ENCODE measurements around the gene SHC1.

SHC1 gene

DNA sequence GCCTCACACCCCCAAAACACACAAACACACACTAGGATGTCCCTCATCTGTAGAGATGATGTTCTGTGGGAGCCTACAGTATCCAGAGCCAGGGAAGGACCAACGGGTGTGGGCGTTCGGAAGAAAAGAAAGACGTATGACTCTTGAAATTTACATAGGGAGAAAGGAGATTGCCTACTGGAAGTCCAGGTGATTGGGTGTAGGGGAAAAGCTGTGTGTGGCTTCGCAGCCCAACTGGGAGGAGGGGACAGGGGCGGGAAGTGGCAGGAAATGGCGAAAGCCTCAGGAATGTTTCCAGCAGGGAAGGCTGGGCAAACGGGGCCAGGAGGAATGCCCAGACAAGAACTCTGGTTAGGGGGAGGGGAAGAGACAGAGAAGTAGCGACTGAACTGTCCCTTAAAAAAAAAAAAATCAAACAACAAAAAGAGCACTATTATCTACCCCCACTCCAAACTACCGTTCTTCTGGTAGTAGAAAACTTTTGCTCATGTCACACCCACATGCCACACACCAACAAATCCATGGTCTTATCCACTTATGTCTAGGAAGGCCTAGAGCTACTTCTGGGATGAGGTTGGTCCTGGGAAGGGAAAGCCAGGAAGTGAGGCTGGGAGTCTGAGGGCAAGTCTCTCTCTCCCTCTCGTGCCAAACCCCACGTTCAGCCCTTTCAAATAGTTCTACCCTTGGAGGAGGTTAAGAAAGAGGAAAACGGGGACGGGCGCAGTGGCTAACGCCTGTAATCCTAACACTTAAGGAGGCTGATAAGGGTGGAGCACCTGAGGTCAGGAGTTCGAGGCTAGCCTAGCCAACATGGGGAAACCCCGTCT lies 2.2 kb upstream of the SHC1 start:
- DNase-seq, result no peak

DNA sequence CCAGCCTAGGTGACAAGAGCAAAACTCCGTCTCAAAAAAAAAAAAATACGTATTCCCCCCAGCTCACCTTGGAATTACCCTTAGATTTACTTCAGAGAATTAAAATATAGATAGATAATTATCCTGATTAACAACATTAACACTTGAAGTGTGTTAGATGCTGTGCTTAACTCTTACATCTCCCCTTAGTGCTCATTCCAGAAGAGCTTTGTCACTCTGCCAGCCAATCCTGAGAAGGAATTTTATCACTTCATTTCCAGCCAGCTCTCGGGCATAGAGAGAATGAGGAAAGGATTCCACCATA lies 1.6 kb upstream of the SHC1 start:
- DNase-seq, result no peak

DNA sequence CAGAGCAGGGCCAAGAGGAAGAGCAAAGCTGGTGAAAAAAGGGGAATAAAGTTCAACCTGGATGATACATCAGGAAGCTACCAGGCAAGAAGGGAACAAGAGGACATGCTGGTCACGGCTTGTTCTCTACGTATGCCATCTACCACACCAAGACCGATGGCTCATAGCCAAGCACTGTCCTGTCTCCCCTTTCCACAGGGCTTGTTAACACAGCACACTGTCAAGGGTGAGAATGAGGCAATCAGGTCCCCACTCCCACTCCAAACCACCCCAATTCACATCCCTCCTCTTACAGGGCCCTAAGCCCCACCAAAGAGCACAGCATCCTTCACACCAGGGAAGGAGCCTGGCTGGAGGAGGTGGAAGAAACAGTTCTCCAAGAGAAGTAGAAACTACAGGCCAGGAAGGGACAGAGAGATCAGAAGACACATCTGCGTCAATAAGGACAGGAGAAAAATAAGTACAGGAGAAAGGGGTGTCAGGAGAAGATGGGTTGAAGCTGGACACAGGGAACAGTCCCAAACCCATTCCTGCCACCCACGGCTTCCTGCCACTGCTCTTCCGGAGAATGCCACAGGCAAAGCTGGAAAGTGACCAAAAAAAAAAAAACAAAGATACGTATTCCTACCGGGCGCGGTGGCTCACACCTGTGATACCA lies 923 bp upstream of the SHC1 start:
- no peak for DNase-seq

DNA sequence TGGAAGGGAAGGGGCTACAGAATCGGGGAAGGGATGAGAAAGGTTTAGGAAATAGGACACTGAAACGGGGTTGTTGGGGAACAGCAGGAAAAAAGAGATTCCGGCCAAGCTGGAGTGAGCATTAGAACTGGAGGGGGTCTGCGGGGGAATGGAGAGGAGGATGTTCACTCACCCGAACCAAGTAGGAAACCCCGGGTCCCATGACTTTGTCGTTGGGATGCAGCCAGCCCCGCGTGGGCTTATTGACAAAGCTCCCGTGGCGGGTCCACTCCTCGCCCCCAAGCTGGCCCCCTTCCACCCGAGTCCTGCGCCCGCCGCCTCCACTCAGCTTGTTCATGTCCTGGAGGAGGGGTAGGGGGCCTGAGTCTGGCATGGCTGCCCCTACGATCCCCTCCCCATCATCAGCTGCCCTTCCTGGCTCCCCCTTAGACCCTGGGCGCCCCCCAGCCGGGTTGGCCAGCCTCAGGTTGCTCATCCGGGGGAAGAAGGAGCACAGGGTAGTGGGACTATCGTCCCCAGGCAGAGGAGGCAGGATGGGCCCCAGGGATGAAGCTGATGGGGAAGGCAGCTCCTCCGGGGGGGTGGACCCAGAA lies 591 bp downstream of the SHC1 start:
- DNase-seq, result no peak

DNA sequence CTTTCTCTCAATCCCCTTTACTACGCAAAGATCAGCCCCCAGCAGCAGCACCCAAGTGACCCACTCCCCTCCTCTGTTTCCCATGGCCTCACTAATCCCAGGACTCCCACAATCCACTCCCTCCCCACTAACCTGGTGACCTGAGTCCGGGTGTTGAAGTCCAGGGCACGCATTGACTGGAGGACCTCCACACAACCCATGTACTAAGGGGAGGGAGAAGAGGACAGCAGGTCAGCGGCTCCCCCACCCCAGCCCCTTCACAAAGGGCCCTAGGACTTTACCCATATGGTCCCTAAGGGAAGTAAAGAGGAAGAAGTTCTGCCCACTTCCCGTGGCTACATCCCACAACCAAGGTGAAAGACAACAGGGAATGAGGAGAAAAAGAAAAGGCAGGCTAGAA lies 1.3 kb downstream of the SHC1 start:
- no peak for DNase-seq

DNA sequence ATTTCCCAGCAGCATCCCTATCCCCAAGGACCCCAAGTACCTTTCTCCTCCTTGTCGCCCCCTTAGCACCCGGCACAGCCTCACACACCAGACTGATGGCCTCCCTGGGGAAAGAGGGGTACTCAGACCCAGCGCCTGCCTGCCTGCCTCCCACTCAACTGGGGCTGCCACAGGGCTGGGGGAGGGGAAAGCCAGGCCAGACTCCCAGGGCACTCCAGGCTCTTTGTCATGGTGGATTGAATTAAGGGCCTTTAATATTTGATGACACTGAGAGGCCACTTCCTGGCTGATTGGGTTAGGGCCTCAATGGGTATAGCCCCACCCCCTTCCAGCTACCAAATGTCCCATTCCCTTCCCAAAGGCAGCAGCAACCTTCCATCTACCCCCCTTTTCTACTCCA lies 1.8 kb downstream of the SHC1 start:
- DNase-seq, result no peak

DNA sequence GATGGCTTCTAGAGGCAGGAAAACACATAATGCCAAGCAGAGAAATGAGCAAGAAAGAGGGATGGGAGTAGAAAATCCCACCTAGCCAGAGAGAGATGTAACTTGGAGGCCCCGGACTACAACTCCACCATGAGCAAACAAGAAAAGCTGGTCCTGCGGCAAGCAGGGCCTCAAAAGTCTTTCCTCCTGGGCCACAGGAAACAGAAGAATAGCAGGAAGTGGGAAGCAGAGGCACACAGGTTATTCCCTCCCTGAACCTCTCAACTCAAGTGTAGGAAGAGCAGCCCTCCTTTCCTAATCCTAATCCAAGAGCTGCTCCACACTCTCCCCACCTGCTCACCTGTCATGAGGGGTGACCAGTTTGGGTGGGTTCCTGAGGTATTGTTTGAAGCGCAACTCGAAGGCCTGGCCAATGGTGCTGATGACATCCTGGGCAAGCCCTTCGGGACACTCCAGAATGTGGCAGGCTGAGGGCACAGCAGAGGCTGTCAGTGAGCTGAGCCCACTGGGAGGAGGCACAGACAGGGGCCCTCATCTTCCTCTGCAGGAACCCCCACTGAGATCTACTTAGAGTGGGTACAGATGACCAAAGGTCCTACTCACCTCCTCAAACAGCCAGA lies 3.1 kb downstream of the SHC1 start:
- DNase-seq, result no peak

DNA sequence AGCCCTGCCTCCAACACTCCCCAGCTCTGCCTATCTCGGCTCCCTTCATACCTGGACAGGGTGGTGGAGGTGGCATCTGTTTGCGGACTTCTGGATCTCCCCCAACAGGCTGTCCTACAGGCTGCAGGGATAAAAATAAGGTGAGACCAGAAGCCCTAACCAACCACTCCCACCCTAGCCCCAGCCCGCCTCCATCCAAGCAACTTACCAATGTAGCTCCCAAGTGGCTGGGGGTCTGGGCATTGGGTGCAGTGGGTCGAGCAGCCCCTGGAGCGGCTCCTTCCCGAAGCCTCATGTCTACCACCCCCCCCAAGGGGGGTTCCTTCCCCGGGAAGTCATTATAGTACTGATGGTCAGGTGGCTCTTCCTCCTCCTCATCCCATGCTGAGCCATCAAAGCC lies 4.4 kb downstream of the SHC1 start:
- DNase-seq, result no peak

DNA sequence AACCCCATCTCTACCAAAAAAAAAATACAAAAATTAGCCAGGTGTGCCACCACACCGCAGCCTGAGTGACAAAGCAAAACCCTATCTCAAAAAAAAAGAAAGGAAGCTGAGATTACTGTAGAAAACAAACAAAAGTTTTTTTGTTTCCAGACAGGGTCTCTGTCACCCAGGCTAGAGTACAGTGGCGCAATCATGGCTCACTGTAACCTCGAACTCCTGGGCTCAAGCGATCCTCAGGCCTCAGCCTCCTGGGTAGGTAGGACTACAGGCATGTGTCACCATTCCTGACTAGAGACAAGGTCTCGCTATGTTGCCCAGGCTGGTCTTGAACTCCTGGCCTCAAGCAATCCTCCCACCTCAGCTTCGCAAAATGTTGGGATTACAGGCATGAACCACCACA lies 6.2 kb downstream of the SHC1 start:
- DNase-seq, result no peak

DNA sequence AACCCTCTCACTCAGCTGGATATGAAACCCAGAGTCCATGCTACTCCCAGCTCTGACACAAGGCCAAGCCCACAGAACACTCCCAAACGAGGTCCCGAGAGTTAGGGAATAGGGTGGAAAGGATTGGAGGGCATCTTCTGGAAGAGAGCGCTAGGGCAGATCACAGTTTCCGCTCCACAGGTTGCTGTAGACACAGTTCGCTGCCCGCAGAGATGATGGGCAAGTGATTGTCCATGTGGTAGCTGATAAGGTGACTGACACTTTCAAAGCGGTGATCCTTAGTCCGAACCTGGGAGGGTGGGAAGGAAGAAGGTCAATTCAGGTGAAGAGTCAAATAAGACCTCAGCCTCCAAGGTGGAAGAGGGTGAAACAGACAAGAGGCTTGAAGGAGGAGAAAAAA lies 6.9 kb downstream of the SHC1 start:
- DNase-seq, result no peak

DNA sequence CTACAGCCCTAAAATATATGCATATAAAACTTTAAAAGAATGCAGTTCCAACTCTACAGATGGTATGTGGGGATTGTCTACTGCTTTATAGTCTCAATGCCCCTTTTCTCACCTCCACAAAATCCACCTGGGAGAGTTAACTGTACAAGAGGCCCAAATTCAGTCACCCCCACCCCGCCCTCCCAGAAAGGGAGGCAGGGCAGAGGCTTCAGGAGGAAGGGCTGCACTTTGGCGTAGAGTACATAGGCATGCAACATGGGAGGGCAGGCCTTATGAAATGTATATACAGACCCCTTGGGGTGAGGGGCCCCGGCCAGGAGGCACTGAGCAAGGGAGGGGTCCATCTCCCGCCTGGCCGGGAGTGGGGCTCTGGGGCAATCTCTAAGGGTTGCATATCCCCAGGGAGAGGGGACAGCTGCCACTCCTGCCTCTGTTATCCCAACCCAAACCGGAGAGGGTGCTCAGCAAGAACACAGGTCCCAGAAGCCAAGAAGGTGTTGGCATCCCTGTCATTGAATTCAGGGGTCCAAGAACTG lies 7.7 kb downstream of the SHC1 start:
- no peak for DNase-seq

DNA sequence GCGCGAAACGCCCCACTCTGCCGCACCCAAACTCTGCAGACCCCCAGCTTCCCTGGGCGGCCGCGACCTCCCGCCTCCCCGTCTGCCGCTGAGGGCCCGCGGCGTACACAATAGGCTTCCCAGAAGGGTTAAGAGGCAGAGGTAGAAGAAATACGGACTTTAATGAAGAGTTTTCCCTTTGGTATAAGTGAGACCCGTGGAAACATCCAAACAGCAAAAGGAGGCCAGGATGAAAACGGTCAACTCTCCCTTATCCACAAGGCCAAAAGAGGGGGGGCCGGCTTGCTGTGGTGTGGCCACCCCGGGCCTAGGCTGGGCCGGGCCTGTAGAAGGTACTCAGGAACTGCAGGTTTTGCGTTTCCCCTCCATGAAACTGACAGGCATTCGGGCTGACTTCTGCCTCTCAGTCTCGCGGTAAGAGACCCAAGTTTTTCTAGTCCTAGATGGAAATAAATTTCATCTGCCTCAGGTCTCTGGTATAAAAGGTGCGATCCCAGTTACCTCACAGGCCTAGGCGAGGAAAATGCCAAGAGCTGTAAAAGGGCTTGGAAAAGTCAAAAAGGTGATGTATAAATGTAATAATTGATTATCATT lies 8.3 kb downstream of the SHC1 start:
- no peak for DNase-seq

DNA sequence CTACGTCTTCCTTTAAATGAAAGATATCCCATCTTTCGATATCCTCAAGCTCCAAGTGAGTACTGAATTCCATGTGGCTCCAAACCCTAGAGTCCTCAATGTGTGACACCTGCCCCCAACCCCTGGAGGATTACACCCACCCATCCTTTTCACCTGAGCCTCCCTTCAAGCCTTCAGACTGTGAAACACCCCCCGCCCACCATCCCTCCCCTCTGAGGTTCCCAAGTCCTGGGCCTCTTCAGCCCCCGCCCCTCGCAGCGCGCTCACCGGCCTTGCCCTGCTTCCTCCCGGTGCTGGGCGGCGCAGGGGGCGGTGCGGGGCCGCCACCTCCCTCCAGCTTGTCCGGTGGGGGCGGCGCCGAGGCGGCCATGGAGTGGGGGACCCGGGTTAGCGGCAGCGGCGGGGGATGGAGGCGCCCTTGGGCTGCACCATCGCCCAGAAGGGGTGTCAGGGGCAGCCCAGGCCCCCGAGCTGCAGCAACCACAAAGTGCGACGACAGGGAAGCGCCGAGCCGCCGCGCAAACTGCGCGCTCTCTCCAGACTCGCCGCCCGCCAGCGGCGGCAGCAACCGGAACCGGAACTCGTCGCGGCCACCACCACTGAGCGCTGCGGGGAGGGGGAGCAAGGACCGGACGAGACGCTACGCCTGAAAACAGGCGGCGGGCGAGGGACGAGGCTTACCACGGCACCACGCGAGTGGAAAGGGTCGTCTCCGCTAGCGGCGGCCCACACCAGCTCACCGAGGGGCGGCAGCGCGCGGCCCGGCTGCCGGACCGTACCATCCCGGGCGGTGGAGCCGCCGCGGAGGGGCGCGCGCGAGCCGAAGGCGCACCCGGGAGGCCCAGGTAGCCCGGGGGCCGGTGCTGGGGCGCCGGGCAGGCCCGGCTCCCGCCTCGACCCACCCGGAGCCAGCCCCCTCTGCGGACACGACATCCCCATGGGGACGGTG lies 9.1 kb downstream of the SHC1 start, which contains the start of gene PYGO2:
Gene PYGO2, minus strand, starts transcription at position 576 of the 949 bp plus-strand sequence. Its CDS starts 206 bp downstream, at position 370.
- DNase-seq, result peak; percentile 69

DNA sequence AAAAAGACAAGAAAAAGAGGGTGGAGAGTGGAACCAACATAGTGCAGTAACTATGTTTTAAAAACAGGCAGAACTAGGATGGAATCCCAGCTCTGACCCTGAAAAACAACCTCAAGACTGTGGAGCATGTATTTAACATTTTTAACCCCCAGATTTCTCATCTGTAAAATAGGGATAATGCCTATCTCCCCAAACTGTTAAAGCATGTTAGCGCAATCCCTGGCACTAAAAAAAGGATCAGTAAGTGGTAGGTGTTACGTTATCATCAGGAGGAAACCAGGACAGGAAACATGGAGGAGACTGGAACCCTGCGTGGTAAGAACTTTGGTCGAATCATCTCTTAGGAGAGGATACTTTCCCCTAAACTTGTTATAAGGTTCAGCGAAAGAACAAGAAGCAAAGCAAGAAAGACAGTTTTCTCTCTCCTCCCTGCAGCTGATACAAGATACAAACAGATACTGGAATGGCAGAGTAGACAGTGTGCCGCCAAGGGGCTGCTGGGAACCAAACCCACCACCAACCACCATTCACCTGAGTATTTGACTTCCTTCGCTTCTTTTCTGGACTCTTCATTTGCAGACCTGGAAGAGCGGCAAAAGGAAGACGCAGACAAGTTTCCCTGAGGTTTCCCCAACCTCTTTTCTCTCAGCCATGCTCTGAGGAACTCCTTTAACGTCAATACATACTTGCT lies 10.0 kb downstream of the SHC1 start:
- DNase-seq, result no peak

DNA sequence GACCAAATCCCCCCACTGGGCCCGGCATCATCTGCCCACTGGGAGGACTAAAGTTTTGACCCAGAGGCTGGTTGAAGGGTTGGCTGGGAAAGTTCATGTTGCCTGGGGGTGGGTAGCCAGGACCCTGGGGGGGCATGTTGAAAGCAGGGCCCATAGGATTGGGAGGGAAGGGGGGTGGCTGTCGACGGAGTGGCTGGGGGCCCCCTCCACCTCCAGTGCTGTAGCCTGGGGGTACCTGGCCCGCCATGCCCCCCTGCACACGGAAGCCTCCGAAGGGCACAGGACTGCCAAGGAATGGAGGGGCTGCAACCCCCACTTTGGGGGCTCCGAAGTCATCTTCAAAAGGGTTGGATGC lies 11.1 kb downstream of the SHC1 start:
- DNase-seq, result no peak

DNA sequence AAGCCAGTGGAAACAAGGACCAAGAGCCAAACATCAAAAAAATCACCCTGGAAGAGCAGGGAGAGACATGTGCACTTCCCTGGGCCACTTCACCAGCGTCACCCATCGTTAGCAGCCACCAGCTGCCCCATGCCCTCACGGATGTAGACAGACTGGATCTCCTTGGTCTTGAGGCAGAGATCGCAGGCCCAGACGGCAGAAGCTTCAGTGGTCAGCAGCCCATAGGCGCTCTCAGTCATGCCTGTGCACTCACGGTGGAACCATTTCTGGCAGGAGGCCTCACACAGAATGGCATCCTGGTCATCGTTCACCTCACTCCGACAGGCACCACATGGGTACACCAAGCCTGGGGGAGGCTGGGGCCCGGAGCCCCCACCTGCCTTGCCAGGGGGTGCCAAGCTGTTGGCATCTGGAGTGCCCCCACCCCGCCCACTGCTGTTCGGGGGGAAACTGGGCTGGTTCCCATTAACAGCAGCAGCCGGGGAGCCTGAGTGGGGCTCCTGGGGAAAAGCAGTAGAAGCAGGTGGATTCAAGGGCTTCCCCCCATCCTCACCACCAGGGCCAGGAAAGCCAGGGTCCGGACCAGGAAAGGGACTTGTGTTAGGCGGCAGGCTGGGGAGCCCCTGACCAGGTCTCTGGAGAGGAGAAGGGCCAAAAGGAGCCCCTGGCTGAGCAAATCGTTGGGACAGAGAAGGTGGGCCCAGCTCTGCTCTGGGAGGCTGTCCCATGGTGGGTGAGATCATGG lies 11.7 kb downstream of the SHC1 start:
- no peak for DNase-seq

DNA sequence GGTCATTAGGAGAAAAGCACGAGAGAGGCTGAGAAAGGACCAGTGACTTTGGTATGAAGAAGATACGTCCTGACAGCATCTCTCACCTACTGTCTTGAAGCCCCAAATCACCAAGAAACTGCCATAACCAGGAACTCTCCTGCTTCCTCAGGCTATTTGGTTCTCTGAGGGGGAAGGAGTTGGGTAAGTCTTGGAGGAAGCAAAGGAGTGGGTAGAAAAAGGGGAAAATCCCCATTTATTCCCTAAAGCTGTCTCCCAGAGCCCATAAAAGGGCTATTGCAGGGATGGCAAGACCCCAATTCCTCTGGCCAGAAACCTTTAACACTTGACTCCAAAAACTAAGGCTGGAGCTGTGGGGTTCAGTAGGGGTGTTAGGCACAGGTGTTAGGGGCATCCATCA lies 12.5 kb downstream of the SHC1 start:
- DNase-seq, result no peak

DNA sequence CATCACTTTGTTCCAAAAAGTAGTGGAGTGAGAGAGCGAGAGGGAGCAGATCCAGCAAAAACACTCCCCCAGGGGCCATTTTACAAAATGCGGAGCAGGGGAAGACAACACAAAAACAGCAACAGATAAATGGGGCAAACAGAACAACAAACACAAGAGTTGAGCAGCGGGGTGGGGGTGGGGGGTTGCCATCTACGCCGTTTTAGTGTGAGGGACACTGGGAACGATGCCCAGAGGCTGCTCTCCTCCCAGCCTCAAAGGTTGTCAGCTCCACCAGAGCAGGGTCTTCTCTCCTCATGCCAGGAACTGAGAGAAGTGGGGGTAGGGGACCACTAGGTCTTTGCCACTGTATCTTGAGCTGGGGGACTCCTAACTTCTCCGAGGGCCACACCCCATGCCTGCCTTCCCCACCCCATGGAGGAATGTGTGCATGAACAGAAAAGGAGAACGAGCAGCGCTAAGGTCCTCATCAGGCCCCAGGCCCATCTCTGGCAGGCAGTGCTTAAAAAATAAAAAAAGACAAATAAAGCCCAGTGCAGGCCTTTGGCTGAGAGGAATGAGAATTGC lies 13.4 kb downstream of the SHC1 start:
- no peak for DNase-seq

DNA sequence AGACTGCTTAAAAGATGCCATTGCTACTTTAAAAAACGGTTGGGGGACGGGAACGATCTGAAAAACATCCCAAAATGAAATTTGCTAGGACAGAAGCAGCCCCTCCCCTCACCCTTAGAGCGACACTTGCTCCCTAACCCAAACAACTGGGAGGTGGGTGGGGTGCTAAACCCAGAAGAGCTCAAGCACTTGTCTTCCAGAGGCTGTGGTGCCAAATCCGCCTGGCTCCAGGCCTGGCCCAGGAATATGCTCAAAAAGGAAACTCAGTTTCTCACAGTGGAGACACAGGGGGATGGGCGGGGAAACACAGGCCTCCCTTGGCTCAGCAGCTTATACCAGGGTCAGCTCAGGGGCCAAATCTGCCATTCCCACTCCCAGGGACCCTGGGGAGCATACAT lies 14.0 kb downstream of the SHC1 start:
- no peak for DNase-seq
